GM18520 (cell line): Measurements from ENCODE around the gene CCDC126.
"Not testable (repeated sequence)": the region's sequence is repeated elsewhere in the genome, so short reads cannot be mapped to it uniquely, and the experiment has no call there.

Experiments
- ATAC-seq: cut with Tn5 transposase; IDR thresholded peaks from one replicate; pipeline ENCODE4 v1.9.1; 2021; ENCODE audit not compliant: unreplicated experiment

Gene CCDC126

GRCh38 chr7:23622506-23622925 is 25.3 kb downstream of the CCDC126 start:
- ATAC-seq, result no peak

GRCh38 chr7:23628370-23628769 is 31.2 kb downstream of the CCDC126 start:
- no peak for ATAC-seq

- ATAC-seq, result no peak
These were observed 36.2 kb downstream of the CCDC126 start for GRCh38 chr7:23633417-23633816.

GRCh38 chr7:23645822-23646221 is 48.6 kb downstream of the CCDC126 start:
- ATAC-seq, result no peak

- no peak for ATAC-seq
These were observed 56.8 kb downstream of the CCDC126 start for GRCh38 chr7:23653942-23654341.

GRCh38 chr7:23654508-23654907 is 57.3 kb downstream of the CCDC126 start:
- no peak for ATAC-seq

GRCh38 chr7:23655433-23655832 is 58.3 kb downstream of the CCDC126 start:
- no peak for ATAC-seq

GRCh38 chr7:23658831-23659427 is 61.7 kb downstream of the CCDC126 start:
- ATAC-seq, result no peak

- ATAC-seq, result no peak
These were observed 64.2 kb downstream of the CCDC126 start for GRCh38 chr7:23661385-23661784.

GRCh38 chr7:23662124-23662983 is 65.2 kb downstream of the CCDC126 start:
- ATAC-seq, result no peak

- ATAC-seq, result no peak
These were observed 65.8 kb downstream of the CCDC126 start for GRCh38 chr7:23662984-23663313.

- ATAC-seq, result no peak
These were observed 66.9 kb downstream of the CCDC126 start for GRCh38 chr7:23664122-23664521.

GRCh38 chr7:23672033-23672432 is 74.9 kb downstream of the CCDC126 start:
- no peak for ATAC-seq

- ATAC-seq, result peak; percentile 92
These were observed 82.8 kb downstream of the CCDC126 start, which contains the start of gene FAM221A for GRCh38 chr7:23679898-23680413. Gene FAM221A, plus strand, starts transcription at chr7:23680199. Its CDS starts 20 bp downstream, at chr7:23680219.

GRCh38 chr7:23680414-23681405 is 83.5 kb downstream of the CCDC126 start:
- ATAC-seq, result no peak

GRCh38 chr7:23684041-23684440 is 86.9 kb downstream of the CCDC126 start:
- not testable (repeated sequence) for ATAC-seq

GRCh38 chr7:23685731-23686130 is 88.5 kb downstream of the CCDC126 start:
- no peak for ATAC-seq

GRCh38 chr7:23687011-23687410 is 89.8 kb downstream of the CCDC126 start:
- ATAC-seq, result no peak

- no peak for ATAC-seq
These were observed 92.0 kb downstream of the CCDC126 start for GRCh38 chr7:23689165-23689564.

- ATAC-seq, result no peak
These were observed 94.1 kb downstream of the CCDC126 start for GRCh38 chr7:23691320-23691719.

GRCh38 chr7:23693224-23693623 is 96.0 kb downstream of the CCDC126 start:
- no peak for ATAC-seq
